Measurements from ENCODE around the gene DCTN3. TPM values are rescaled to one million over a fixed set of nuclear protein-coding genes. Genes with fewer than 3 reads are reported as not detected.

Gene DCTN3
- total RNA-seq, 1 experiment from 2014 or later = 27.5 TPM

DNA sequence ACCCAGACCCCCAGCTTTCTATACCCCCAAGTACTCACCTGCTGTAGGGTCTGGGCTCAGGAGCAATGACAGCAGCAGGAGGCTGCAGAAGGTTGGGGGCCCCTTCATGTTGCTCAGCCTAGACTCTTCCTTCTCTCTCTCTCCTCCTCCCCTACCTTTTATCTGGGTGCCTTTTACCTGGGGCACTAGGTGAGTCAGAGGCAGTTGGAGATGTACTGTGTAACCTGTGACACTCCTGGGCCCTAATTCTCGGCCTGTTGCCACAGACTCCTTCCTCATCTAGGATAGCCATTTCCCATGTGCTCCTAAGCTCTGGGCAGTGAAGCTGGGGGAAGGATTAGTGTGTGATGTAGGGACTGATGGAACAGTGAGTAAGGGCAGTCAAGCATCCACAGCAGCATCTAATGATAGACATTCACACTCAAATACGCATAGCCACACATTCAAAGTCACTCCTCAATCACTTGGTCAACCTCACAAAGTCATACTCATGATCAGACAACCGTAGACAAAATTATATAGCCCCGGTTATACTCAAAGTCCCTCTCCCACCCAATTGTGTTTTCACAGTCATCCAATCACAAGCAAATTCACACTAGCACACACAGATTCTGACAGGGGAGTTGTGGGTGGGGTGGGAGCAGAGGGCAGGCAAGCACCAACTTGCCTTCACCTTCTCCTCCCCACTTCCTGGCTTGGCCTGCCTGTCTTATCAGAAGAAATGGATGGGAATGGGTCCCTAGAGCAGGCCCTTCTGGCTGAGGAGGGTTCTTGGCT is 42.4 kb upstream of the DCTN3 start, which contains the start of gene CCL27:
CCL27 (minus strand) TSS at position 132 of the 777 bp plus-strand sequence; CDS start at position 108, 24 bp downstream.
- TF ChIP-seq SMAD3 (CRISPR knock-in tag; IDR thresholded peaks at IDR 0.05; ENCODE audit: borderline replicate concordance) (no peak), ZNF263 (CRISPR knock-in tag; IDR thresholded peaks at IDR 0.05; ENCODE audit: low read depth) (no peak), NFE2L1 (CRISPR knock-in tag; IDR thresholded peaks at IDR 0.05) (no peak), CREM (CRISPR knock-in tag; IDR thresholded peaks at IDR 0.05) (no peak), ZNF317 (CRISPR knock-in tag; IDR thresholded peaks at IDR 0.05; ENCODE audit: borderline replicate concordance, low read depth) (no peak), EMX1 (CRISPR knock-in tag; IDR thresholded peaks at IDR 0.05) (no peak), ATF1 (CRISPR knock-in tag; IDR thresholded peaks at IDR 0.05) (no peak), GRHL2 (CRISPR knock-in tag; IDR thresholded peaks at IDR 0.05; ENCODE audit: insufficient replicate concordance, severe bottlenecking) (no peak), ZNF232 (CRISPR knock-in tag; IDR thresholded peaks at IDR 0.05) (no peak), MXD4 (CRISPR knock-in tag; IDR thresholded peaks at IDR 0.05; ENCODE audit: borderline replicate concordance) (no peak), SP1 (CRISPR knock-in tag; conservative IDR thresholded peaks at IDR 0.05) (no peak), FOXJ3 (CRISPR knock-in tag; IDR thresholded peaks at IDR 0.05; ENCODE audit: borderline replicate concordance) (no peak), NR2C2 (CRISPR knock-in tag; IDR thresholded peaks at IDR 0.05) (no peak), NR3C1 (CRISPR knock-in tag; conservative IDR thresholded peaks at IDR 0.05; ENCODE audit: low read depth) (no peak)
- TF ChIP-seq, protein P1, sequence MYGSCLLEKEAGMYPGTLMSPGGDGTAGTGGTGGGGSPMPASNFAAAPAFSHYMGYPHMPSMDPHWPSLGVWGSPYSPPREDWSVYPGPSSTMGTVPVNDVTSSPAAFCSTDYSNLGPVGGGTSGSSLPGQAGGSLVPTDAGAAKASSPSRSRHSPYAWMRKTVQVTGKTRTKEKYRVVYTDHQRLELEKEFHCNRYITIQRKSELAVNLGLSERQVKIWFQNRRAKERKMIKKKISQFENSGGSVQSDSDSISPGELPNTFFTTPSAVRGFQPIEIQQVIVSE (CRISPR knock-in tag; IDR thresholded peaks at IDR 0.05; ENCODE audit: borderline replicate concordance) = no peak
- TF ChIP-seq, protein P2, sequence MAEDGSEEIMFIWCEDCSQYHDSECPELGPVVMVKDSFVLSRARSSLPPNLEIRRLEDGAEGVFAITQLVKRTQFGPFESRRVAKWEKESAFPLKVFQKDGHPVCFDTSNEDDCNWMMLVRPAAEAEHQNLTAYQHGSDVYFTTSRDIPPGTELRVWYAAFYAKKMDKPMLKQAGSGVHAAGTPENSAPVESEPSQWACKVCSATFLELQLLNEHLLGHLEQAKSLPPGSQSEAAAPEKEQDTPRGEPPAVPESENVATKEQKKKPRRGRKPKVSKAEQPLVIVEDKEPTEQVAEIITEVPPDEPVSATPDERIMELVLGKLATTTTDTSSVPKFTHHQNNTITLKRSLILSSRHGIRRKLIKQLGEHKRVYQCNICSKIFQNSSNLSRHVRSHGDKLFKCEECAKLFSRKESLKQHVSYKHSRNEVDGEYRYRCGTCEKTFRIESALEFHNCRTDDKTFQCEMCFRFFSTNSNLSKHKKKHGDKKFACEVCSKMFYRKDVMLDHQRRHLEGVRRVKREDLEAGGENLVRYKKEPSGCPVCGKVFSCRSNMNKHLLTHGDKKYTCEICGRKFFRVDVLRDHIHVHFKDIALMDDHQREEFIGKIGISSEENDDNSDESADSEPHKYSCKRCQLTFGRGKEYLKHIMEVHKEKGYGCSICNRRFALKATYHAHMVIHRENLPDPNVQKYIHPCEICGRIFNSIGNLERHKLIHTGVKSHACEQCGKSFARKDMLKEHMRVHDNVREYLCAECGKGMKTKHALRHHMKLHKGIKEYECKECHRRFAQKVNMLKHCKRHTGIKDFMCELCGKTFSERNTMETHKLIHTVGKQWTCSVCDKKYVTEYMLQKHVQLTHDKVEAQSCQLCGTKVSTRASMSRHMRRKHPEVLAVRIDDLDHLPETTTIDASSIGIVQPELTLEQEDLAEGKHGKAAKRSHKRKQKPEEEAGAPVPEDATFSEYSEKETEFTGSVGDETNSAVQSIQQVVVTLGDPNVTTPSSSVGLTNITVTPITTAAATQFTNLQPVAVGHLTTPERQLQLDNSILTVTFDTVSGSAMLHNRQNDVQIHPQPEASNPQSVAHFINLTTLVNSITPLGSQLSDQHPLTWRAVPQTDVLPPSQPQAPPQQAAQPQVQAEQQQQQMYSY (CRISPR knock-in tag; IDR thresholded peaks at IDR 0.05) = no peak
- TF ChIP-seq, protein P3, sequence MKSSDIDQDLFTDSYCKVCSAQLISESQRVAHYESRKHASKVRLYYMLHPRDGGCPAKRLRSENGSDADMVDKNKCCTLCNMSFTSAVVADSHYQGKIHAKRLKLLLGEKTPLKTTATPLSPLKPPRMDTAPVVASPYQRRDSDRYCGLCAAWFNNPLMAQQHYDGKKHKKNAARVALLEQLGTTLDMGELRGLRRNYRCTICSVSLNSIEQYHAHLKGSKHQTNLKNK (CRISPR knock-in tag; IDR thresholded peaks at IDR 0.05) = no peak
- TF ChIP-seq, protein P4, sequence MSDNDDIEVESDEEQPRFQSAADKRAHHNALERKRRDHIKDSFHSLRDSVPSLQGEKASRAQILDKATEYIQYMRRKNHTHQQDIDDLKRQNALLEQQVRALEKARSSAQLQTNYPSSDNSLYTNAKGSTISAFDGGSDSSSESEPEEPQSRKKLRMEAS (CRISPR knock-in tag; IDR thresholded peaks at IDR 0.05) = no peak
- TF ChIP-seq, protein P5, sequence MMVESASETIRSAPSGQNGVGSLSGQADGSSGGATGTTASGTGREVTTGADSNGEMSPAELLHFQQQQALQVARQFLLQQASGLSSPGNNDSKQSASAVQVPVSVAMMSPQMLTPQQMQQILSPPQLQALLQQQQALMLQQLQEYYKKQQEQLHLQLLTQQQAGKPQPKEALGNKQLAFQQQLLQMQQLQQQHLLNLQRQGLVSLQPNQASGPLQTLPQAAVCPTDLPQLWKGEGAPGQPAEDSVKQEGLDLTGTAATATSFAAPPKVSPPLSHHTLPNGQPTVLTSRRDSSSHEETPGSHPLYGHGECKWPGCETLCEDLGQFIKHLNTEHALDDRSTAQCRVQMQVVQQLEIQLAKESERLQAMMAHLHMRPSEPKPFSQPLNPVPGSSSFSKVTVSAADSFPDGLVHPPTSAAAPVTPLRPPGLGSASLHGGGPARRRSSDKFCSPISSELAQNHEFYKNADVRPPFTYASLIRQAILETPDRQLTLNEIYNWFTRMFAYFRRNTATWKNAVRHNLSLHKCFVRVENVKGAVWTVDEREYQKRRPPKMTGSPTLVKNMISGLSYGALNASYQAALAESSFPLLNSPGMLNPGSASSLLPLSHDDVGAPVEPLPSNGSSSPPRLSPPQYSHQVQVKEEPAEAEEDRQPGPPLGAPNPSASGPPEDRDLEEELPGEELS (CRISPR knock-in tag; IDR thresholded peaks at IDR 0.05) = no peak
- TF ChIP-seq, protein P6, sequence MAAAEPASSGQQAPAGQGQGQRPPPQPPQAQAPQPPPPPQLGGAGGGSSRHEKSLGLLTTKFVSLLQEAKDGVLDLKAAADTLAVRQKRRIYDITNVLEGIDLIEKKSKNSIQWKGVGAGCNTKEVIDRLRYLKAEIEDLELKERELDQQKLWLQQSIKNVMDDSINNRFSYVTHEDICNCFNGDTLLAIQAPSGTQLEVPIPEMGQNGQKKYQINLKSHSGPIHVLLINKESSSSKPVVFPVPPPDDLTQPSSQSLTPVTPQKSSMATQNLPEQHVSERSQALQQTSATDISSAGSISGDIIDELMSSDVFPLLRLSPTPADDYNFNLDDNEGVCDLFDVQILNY (CRISPR knock-in tag; IDR thresholded peaks at IDR 0.05) = no peak
- DNase-seq (ENCODE audit: low spot score) = no peak
- peaks cover 6% of the 10 kb centered on the region for H3K27me3 Mint-ChIP-seq (ENCODE audit: low read depth)
- H3K27ac Mint-ChIP-seq = no peak within 1 kb of the TSS
- H3K4me3 Mint-ChIP-seq = no peak within 1 kb of the TSS
- POLR2A ChIA-PET = interaction anchor here (1.0 kb wide), 1 partner anchor 16 kb away, joined by 3 read pairs; the partner anchor contains the start of gene GALT
- no peaks in the 10 kb centered on the region for H3K9me3 Mint-ChIP-seq
- CTCF ChIA-PET = interaction anchor here (0.8 to 3.5 kb wide), 6 partner anchors 13 to 71 kb away, joined by 4 to 39 read pairs (median 6); partner anchors contain the start of genes GALT and SIGMAR1
- 0 out of 2 replicates have a peak, but pooled peaks cover 2% of the 10 kb centered on the region for H3K36me3 Mint-ChIP-seq
- H3K4me1 Mint-ChIP-seq = peaks cover 9% of the 10 kb centered on the region
- ATAC-seq = no peak
